Transverse colon (tissue), 4 donors: Measurements from ENCODE around the gene MGARP.

Experiments
- CTCF ChIP-seq, 5 experiments: fragments of 200-600 bp in 3 of 5; fragments of 450-650 bp in 2 of 5; sonication (generic) in 3 of 5; IDR thresholded peaks; 1 replicate in 2 of 5; 2 replicates in 3 of 5; pipeline ENCODE4 v1.5.1; 2016 to 2017; ENCODE audit warnings: antibody characterized with exemption in 5 of 5, inconsistent platforms in 3 of 5, mild to moderate bottlenecking in 2 of 5, moderate library complexity in 1 of 5
- EP300 ChIP-seq: sonication (generic); formaldehyde crosslinking; IDR thresholded peaks from one replicate; pipeline ENCODE4 v1.6.1; 2017; ENCODE audit warnings: antibody characterized with exemption, low read depth
- POLR2A ChIP-seq: fragments of 450-650 bp; IDR thresholded peaks from one replicate; pipeline ENCODE4 v1.6.1; 2016; ENCODE audit warnings: antibody characterized with exemption, mild to moderate bottlenecking, moderate library complexity
- POLR2AphosphoS5 ChIP-seq, 3 donors: sonication (generic); formaldehyde crosslinking; IDR thresholded peaks; one replicate each; pipeline ENCODE4 v1.6.1; 2016; ENCODE audit warnings: antibody characterized with exemption in 3 of 3

GRCh38 chr4:139256349-139256748, 23.7 kb downstream of the MGARP start:
- no peak for TF ChIP-seq CTCF (IDR thresholded peaks at IDR 0.05)
- TF ChIP-seq POLR2AphosphoS5 (IDR thresholded peaks at IDR 0.05) = no peak
- TF ChIP-seq POLR2A = no peak
- no peak for TF ChIP-seq EP300
